Measurements from ENCODE around the gene DMPK. TPM values are rescaled to one million over a fixed set of nuclear protein-coding genes. Genes with fewer than 3 reads are reported as not detected.
"Not testable (repeated sequence)": the region's sequence is repeated elsewhere in the genome, so short reads cannot be mapped to it uniquely, and the experiment has no call there.

DMPK gene
- total and polyA plus RNA-seq, 2 experiments from 2014 or later: 9.8 to 24.0 TPM

DNA sequence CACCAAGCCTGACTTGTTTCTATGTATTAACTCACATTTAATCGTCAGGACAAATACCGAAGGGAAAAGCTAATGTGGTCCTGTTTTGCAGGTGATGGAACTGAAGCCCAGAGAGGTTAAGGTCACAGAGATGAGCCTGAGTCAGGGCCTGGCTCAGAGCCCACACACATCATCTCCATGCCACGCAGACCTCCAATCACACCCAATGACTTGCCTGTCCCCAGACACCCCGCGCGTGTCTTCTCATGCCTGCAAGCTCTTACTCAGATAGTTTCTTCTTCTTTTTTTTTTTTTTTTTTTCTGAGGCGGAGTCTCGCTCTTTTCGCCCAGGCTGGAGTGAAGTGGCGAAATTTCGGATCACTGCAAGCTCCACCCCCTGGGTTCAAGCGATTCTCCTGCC lies 29.7 kb downstream of the DMPK start (continued):
- TF ChIP-seq, protein P1, sequence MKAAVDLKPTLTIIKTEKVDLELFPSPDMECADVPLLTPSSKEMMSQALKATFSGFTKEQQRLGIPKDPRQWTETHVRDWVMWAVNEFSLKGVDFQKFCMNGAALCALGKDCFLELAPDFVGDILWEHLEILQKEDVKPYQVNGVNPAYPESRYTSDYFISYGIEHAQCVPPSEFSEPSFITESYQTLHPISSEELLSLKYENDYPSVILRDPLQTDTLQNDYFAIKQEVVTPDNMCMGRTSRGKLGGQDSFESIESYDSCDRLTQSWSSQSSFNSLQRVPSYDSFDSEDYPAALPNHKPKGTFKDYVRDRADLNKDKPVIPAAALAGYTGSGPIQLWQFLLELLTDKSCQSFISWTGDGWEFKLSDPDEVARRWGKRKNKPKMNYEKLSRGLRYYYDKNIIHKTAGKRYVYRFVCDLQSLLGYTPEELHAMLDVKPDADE (IDR thresholded peaks at IDR 0.05): no peak

DNA sequence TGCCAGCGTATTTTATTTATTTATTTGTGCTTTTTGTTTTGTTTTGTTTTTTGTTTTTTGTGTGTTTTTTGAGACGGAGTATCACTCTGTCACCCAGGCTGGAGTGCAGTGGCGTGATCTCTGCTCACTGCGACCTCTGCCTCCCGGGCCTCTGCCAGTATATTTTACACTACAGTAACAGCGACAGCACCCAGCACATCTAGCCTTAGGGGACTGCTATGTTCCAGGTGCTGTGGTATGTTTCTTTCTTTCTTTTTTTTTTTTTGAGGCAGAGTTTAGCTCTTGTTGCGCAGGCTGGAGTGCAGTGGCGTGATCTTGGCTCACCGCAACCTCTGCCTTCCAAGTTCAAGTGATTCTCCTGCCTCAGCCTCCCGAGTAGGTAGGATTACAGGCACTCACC lies 30.8 kb downstream of the DMPK start:
- not testable (repeated sequence) for H3K27me3 Mint-ChIP-seq (ENCODE audit: insufficient read depth, low read depth, poor library complexity); H3K4me1 Mint-ChIP-seq; DNase-seq (ENCODE audit: low spot score); H4K20me1 ChIP-seq (replicated peaks; ENCODE audit: insufficient read depth); H3K4me3 Mint-ChIP-seq; H3K4me3 ChIP-seq; H3K9me3 Mint-ChIP-seq; H3K36me3 ChIP-seq (ENCODE audit: insufficient read depth); H3K4me1 ChIP-seq (ENCODE audit: insufficient read depth); H3K27me3 ChIP-seq (ENCODE audit: insufficient read depth); H3K4me2 ChIP-seq; H3K27ac Mint-ChIP-seq; H3K27ac ChIP-seq (ENCODE audit: low read depth); H2AFZ ChIP-seq; H3K9me2 ChIP-seq (ENCODE audit: insufficient read depth); H3K79me2 ChIP-seq (replicated peaks; ENCODE audit: insufficient read depth); ATAC-seq; H3K36me3 Mint-ChIP-seq (ENCODE audit: low read depth); H3F3A ChIP-seq (replicated peaks; ENCODE audit: low read depth)

DNA sequence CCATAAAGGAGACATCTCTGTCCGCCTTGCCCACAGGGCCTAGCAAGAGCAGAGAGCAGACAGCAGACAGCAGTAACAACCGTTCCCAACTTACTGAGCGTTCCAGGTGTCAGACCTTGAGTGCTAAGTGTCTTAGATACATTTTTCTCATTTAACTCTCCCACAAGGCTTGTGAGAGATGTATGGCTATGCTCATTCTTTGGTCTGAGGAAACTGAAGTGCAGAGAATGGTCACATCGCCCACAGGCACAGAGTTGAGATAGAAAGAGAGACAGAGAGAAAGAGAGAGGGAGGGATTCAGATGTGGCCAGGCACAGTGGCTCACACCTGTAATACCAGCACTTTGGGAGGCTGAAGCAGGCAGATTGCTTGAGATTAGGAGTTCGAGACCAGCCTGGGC lies 34.8 kb downstream of the DMPK start:
- H3K27me3 Mint-ChIP-seq (ENCODE audit: insufficient read depth, low read depth, poor library complexity): peaks cover 3% of the 10 kb centered on the region
- 0 out of 2 replicates have a peak, but pooled peaks cover 6% of the 10 kb centered on the region for H3F3A ChIP-seq (replicated peaks; ENCODE audit: low read depth)
- H4K20me1 ChIP-seq (replicated peaks; ENCODE audit: insufficient read depth): no peaks in the 10 kb centered on the region
- H3K9me3 Mint-ChIP-seq: no peaks in the 10 kb centered on the region
- H3K36me3 Mint-ChIP-seq (ENCODE audit: low read depth): no peaks in the 10 kb centered on the region
- no peaks in the 10 kb centered on the region for H3K9me2 ChIP-seq (ENCODE audit: insufficient read depth)
- H3K27me3 ChIP-seq (ENCODE audit: insufficient read depth): no peaks in the 10 kb centered on the region
- ATAC-seq (no peak), DNase-seq (ENCODE audit: low spot score) (no peak)
- H2AFZ ChIP-seq: 0 out of 2 replicates have a peak overlapping the region, but pooled peaks have one; percentile 7
- H3K27ac ChIP-seq (ENCODE audit: low read depth): no peak overlapping the region
- no peaks in the 10 kb centered on the region; the same call in 2 of the 3 replicates for H3K4me1 Mint-ChIP-seq
- no peak overlapping the region for H3K4me2 ChIP-seq
- no peaks in the 10 kb centered on the region for H3K79me2 ChIP-seq (replicated peaks; ENCODE audit: insufficient read depth)
- no peak overlapping the region for H3K27ac Mint-ChIP-seq
- H3K4me1 ChIP-seq (ENCODE audit: insufficient read depth): no peaks in the 10 kb centered on the region; the same call in 1 of the 2 replicates
- no peaks in the 10 kb centered on the region for H3K36me3 ChIP-seq (ENCODE audit: insufficient read depth)
- no peak overlapping the region for H3K4me3 Mint-ChIP-seq
- H3K4me3 ChIP-seq: no peak overlapping the region
- no peak for TF ChIP-seq ZNF114 (CRISPR knock-in tag; IDR thresholded peaks at IDR 0.05)
- TF ChIP-seq CREB1 (CRISPR knock-in tag; IDR thresholded peaks at IDR 0.05; ENCODE audit: low read depth): no peak
- no peak for TF ChIP-seq EZH2phosphoT487 (IDR thresholded peaks at IDR 0.05; ENCODE audit: unreplicated experiment)
- no peak for TF ChIP-seq NANOG (IDR thresholded peaks at IDR 0.05; ENCODE audit: borderline replicate concordance)
- TF ChIP-seq ZNF331 (CRISPR knock-in tag; IDR thresholded peaks at IDR 0.05; ENCODE audit: low read depth): no peak
- TF ChIP-seq STAT1 (IDR thresholded peaks at IDR 0.05; ENCODE audit: unreplicated experiment): no peak
- TF ChIP-seq, protein P2, sequence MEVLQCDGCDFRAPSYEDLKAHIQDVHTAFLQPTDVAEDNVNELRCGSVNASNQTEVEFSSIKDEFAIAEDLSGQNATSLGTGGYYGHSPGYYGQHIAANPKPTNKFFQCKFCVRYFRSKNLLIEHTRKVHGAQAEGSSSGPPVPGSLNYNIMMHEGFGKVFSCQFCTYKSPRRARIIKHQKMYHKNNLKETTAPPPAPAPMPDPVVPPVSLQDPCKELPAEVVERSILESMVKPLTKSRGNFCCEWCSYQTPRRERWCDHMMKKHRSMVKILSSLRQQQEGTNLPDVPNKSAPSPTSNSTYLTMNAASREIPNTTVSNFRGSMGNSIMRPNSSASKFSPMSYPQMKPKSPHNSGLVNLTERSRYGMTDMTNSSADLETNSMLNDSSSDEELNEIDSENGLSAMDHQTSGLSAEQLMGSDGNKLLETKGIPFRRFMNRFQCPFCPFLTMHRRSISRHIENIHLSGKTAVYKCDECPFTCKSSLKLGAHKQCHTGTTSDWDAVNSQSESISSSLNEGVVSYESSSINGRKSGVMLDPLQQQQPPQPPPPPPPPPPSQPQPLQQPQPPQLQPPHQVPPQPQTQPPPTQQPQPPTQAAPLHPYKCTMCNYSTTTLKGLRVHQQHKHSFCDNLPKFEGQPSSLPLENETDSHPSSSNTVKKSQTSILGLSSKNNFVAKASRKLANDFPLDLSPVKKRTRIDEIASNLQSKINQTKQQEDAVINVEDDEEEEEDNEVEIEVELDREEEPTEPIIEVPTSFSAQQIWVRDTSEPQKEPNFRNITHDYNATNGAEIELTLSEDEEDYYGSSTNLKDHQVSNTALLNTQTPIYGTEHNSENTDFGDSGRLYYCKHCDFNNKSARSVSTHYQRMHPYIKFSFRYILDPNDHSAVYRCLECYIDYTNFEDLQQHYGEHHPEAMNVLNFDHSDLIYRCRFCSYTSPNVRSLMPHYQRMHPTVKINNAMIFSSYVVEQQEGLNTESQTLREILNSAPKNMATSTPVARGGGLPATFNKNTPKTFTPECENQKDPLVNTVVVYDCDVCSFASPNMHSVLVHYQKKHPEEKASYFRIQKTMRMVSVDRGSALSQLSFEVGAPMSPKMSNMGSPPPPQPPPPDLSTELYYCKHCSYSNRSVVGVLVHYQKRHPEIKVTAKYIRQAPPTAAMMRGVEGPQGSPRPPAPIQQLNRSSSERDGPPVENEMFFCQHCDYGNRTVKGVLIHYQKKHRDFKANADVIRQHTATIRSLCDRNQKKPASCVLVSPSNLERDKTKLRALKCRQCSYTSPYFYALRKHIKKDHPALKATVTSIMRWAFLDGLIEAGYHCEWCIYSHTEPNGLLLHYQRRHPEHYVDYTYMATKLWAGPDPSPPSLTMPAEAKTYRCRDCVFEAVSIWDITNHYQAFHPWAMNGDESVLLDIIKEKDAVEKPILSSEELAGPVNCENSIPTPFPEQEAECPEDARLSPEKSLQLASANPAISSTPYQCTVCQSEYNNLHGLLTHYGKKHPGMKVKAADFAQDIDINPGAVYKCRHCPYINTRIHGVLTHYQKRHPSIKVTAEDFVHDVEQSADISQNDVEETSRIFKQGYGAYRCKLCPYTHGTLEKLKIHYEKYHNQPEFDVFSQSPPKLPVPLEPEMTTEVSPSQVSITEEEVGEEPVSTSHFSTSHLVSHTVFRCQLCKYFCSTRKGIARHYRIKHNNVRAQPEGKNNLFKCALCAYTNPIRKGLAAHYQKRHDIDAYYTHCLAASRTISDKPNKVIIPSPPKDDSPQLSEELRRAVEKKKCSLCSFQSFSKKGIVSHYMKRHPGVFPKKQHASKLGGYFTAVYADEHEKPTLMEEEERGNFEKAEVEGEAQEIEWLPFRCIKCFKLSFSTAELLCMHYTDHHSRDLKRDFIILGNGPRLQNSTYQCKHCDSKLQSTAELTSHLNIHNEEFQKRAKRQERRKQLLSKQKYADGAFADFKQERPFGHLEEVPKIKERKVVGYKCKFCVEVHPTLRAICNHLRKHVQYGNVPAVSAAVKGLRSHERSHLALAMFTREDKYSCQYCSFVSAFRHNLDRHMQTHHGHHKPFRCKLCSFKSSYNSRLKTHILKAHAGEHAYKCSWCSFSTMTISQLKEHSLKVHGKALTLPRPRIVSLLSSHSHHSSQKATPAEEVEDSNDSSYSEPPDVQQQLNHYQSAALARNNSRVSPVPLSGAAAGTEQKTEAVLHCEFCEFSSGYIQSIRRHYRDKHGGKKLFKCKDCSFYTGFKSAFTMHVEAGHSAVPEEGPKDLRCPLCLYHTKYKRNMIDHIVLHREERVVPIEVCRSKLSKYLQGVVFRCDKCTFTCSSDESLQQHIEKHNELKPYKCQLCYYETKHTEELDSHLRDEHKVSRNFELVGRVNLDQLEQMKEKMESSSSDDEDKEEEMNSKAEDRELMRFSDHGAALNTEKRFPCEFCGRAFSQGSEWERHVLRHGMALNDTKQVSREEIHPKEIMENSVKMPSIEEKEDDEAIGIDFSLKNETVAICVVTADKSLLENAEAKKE (CRISPR knock-in tag; IDR thresholded peaks at IDR 0.05): no peak
- TF ChIP-seq, protein P3, sequence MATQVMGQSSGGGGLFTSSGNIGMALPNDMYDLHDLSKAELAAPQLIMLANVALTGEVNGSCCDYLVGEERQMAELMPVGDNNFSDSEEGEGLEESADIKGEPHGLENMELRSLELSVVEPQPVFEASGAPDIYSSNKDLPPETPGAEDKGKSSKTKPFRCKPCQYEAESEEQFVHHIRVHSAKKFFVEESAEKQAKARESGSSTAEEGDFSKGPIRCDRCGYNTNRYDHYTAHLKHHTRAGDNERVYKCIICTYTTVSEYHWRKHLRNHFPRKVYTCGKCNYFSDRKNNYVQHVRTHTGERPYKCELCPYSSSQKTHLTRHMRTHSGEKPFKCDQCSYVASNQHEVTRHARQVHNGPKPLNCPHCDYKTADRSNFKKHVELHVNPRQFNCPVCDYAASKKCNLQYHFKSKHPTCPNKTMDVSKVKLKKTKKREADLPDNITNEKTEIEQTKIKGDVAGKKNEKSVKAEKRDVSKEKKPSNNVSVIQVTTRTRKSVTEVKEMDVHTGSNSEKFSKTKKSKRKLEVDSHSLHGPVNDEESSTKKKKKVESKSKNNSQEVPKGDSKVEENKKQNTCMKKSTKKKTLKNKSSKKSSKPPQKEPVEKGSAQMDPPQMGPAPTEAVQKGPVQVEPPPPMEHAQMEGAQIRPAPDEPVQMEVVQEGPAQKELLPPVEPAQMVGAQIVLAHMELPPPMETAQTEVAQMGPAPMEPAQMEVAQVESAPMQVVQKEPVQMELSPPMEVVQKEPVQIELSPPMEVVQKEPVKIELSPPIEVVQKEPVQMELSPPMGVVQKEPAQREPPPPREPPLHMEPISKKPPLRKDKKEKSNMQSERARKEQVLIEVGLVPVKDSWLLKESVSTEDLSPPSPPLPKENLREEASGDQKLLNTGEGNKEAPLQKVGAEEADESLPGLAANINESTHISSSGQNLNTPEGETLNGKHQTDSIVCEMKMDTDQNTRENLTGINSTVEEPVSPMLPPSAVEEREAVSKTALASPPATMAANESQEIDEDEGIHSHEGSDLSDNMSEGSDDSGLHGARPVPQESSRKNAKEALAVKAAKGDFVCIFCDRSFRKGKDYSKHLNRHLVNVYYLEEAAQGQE (IDR thresholded peaks at IDR 0.05; ENCODE audit: unreplicated experiment): no peak

All from GM23338 (cell line).